GM12872 (cell line): ENCODE measurements around the gene CDKAL1.

Experiments used
- TF ChIP-seq, protein P1 (sequence below): IDR thresholded peaks from 3 replicates; pipeline ENCODE4 v1.5.1; 2011; ENCODE audit warnings: low read depth, mild to moderate bottlenecking, low read length, moderate library complexity; ENCODE audit not compliant: insufficient read depth

CDKAL1 gene

DNA sequence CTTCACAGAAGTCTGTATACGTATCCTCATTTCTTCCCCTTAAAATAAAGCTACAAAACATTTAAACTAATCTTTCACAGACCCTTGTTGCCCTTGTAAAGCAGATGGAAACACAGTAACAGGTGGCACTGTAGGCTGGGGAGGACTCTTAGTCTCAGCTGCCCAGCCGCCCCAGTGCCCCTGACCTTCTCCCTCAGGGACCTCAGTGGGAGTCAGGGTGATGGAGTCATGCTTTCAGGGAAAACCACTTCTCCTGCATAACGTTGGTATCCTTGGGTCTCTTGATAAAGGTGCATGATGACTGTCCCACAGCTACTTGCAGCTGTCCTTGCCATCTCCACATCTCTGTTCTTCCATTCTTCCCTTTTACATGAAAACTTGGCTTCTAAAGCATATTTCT, 198.6 kb downstream of the CDKAL1 start:
- TF ChIP-seq, protein P1, sequence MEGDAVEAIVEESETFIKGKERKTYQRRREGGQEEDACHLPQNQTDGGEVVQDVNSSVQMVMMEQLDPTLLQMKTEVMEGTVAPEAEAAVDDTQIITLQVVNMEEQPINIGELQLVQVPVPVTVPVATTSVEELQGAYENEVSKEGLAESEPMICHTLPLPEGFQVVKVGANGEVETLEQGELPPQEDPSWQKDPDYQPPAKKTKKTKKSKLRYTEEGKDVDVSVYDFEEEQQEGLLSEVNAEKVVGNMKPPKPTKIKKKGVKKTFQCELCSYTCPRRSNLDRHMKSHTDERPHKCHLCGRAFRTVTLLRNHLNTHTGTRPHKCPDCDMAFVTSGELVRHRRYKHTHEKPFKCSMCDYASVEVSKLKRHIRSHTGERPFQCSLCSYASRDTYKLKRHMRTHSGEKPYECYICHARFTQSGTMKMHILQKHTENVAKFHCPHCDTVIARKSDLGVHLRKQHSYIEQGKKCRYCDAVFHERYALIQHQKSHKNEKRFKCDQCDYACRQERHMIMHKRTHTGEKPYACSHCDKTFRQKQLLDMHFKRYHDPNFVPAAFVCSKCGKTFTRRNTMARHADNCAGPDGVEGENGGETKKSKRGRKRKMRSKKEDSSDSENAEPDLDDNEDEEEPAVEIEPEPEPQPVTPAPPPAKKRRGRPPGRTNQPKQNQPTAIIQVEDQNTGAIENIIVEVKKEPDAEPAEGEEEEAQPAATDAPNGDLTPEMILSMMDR, result no peak

DNA sequence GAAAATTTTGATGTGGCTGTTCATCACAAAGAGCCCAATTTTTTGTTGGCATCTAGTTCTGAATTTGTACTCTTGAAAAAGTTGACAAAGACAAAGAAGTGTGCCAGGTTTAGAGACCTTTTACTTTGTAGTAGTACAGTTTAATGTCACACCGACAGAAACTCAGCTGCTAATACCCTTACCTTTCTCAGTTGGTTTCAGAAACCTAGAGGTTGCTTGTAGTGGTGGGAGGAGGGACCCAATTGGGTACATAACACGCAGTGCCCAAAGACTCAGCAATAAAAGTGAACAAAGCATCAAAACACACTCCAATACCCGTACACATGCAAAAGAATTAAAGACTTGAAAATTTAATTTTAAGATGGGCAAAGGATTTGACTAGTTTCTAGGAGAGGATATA, 203.7 kb downstream of the CDKAL1 start:
- TF ChIP-seq, protein P1, result no peak

DNA sequence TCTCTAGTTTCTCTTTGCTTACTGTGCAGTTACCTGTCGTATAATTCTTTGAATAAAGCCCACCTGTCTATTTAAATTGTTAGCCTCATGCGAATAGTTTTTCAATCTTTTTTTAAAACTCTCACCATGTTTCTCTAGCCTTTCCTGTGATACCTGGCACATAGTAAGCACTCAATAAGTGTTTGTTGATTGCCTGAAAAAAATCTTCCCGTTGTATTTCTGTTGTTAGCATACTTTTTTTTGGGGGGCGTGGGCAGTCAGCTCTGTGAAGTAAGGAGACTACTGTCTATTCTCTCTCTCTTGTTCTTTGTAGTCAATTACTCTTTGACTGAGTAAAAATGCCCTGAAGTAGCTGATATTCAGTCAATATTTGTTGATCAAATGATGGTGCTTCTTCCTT, 205.8 kb downstream of the CDKAL1 start:
- TF ChIP-seq, protein P1, result no peak

DNA sequence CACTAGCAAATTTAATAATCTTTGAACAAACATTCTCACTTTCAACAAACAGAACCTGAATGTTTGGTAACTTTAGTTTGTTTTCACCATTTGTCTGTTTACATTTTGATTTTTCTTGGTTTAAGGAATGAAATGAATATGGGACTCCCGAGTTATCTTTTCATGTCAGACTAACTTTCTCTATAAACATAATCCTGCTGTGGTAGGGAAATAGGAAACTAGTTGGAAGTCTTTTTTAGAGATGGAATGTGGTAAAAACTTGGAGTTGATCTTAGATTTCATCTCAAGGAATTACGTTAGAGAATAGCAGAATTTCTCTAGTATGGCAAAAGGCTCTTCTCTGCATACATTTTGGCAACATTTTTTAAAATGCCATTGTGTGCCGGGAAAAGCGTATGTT, 206.5 kb downstream of the CDKAL1 start:
- TF ChIP-seq, protein P1, result no peak

DNA sequence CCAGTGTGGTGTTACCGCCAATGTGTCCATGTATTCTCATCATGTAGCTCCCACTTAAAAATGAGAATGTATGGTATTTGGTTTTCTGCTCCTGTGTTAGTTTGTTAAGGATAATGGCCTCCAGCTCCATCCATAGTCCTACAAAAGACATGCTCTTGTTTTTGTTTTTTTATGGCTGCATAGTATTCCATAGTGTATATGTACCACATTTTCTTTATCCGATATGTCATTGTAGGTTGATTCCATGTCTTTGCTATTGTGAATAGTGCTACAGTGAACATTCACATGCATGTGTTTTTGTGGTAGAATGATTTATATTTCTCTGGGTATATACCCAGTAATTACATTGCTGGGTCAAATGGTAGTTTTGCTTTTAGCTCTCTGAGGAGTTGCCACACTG, 207.2 kb downstream of the CDKAL1 start:
- TF ChIP-seq, protein P1, result no peak

DNA sequence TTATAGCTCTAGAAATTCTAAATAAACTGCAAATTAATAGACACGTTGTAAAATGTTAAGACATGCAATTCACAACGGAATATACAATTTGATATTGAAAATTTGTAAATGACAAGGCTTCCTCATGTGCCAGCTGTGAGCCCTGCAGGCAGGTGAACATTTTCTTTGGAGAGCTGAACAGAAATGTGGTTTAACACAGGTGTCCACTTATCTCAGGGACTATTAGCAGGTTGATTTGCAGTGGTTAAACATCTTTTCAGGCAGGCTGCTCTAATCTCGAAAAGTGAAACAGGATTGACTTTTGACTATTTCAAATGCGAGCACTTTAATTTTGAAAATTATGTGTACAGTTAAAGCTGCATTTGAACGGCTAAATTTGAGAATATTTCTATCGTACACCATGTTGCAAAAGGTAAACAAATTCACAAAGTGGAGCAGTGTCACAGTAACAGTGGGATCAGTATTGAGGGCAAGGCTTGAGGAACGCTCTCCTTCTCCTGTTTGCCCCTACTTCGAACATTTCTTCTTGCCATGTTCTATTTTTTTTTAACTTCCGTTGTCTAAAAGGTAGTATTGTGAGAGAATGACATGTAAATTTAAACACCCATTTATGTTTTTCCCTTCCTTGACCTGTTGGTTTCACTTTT, 210.8 kb downstream of the CDKAL1 start:
- TF ChIP-seq, protein P1, result no peak

DNA sequence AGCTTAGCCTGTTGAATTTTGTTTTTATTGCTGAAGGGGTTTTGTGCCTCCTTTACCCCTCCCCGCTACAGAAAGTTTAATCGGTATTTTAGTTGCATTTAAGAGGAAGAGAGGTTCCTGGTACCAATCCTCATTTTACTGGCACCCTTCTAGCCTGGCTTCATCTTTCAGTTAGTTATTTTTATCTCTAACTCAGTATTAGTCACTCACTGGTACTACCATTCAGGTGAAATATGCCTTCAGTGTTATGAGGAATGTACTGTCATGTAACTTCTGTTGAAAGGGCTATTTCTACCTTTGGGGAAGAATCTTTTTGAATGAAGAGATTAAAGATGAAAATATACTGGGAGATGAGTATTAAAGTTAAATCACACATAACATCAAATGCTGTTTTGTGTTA, 211.8 kb downstream of the CDKAL1 start:
- TF ChIP-seq, protein P1, result no peak
